ENCODE results near the gene MTOR.

MTOR gene

GRCh38 chr1:11279630-11280029 is 17.3 kb upstream of the MTOR start:
- no peak for DNase-seq

GRCh38 chr1:11279152-11279551 is 16.8 kb upstream of the MTOR start:
- no peak for DNase-seq

DNA sequence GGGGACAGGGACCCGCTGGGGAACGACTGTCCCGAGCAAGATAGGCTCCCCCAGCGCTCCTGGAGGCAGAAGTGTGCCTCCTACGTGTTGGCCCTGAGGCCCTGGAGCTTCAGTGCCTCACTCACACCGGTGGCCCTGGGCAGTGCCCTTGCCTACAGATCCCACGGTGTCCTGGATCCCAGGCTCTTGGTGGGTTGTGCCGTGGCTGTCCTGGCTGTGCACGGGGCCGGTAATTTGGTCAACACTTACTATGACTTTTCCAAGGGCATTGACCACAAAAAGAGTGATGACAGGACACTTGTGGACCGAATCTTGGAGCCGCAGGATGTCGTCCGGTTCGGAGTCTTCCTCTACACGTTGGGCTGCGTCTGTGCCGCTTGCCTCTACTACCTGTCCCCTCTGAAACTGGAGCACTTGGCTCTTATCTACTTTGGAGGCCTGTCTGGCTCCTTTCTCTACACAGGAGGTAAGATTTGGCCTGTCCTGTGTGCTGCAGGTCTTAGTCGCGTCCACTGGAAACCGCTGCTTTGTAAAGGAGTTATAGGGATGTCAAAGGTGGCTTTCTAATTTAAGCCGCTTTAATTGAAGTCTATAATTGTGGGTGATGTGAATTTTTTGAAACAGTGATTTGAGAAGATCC is 11.4 kb upstream of the MTOR start:
- no peak for DNase-seq

DNA sequence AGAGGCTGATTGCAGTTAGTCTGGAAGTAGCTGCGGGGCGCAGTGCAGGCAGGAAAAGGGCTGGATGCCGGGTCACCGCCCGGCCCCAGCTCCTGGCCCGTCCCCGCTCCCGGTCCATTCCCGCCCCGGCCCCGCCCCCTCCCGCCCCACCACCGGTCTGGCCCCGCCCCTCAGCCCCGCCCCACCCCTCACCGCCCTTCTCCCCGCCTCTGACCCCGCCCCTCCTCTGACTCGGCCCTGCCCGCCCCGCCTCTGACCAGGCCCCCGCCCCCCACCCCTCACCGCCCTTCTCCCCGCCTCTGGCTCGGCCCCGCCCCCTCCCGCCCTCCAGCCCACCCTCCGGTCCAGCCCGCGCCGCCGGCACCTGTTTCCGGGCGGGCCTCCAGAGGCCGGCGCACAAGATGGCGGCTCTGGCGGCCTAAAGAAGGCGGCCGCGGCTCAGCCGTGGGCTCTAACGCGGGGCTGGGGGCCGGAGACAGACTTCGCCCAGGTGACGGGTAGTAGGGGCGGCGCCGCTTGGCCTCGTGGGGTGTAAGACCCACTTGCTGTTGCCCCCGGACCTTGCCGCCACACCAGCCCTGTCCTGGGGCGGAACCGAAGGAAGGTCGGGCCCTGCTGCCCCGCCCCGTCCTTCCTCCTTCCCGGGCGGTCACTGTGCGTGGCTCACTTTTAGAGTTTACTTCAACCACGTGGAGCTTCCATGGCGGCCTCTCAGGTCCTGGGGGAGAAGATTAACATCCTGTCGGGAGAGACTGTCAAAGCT is 10.7 kb upstream of the MTOR start, which contains the start of gene UBIAD1:
UBIAD1 (plus strand) TSS at position 367 of the 763 bp plus-strand sequence; CDS start at position 701, 334 bp downstream.
- peak; percentile 95 for DNase-seq

GRCh38 chr1:11272544-11272831 is 10.1 kb upstream of the MTOR start:
- DNase-seq = no peak

GRCh38 chr1:11267350-11268337 is 5.3 kb upstream of the MTOR start:
- peak; percentile 23 for DNase-seq

GRCh38 chr1:11266268-11267074 is 4.1 kb upstream of the MTOR start:
- no peak for DNase-seq

- DNase-seq = no peak
Measured at GRCh38 chr1:11256299-11256698, 6.1 kb downstream of the MTOR start.

DNA sequence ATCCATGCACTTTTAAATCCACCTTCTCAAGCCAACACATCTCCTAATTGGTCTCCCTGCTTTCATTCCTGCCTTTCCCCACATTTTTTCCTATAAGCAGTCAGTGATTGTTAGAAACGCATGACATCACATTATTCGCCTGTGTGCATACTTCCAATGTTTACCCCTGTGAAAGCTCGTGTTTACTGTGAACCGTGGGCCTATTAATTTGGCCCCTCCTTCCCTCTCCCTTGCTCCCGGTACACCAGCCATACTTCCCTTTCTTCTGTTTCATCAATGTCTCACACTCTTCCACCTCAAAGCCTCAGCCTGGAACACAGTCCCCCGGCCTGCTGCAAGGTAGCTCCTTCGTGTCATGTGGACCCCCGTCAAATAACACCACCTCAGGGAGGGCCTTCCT is 9.1 kb downstream of the MTOR start:
- DNase-seq = no peak

- DNase-seq = no peak
Measured at GRCh38 chr1:11252538-11252937, 9.8 kb downstream of the MTOR start.

- no peak for DNase-seq
Measured at GRCh38 chr1:11248169-11248568, 14.2 kb downstream of the MTOR start.

- DNase-seq = no peak
Measured at GRCh38 chr1:11245904-11246719, 16.2 kb downstream of the MTOR start.

DNA sequence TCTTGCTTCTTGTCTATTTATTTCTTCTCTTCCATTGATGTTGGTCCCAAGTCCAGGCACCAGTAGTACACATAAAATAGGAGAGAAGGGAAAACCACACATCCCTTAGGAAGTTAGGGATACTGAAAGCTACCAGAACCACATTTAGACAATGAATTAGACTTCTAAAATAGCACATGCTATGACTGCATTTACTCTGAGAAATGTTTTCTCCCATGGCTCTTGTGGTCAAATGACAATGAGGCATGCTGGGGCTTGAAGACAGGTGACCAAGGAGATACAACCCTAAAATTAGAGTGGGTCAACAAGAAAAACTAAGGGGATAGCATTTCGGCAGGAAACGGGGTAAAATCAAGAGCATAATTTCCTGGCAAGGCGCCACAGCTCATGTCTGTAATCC is 17.1 kb downstream of the MTOR start:
- no peak for DNase-seq

DNA sequence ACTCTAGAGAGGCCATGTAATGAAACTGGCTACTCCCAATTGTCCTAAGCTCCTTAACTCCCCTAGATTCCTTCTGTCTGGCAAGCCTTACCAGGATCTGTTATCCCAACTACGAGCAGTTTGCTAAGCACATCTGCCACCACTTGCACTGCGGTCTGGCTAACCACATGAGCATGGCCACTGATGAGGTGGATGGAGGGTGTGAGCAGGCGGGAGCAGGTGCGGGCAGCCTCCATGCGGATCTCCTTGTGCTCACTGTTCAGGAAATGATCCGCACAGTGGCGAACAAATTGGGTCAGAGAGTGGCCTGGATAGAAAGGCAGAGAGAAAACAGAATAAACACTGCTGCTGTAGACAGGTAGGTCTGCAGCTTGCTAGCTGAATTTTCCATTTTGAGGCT is 24.0 kb downstream of the MTOR start:
- DNase-seq = no peak

- no peak for DNase-seq
Measured at GRCh38 chr1:11237356-11237755, 25.0 kb downstream of the MTOR start.

DNA sequence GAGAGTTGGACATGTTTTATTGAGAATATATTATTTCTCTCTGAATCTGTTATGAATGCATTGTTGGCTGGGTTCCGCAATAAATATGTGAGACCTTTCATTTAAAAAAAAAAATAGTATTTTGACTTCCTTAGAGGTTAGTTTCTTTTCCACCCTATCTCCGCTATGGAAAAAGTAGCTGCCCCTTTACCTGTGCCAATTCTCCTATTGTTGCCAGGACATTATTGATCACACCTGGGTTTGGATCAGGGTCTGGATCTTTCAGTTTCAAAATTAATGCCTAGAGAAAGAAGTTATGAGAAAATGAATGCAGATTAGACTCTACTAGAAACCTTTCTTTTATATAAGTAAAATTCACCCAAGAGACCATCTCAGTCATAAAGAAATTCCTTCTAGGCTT is 29.1 kb downstream of the MTOR start:
- no peak for DNase-seq

GRCh38 chr1:11229203-11229602 is 33.1 kb downstream of the MTOR start:
- no peak for DNase-seq

GRCh38 chr1:11227106-11228077 is 35.0 kb downstream of the MTOR start:
- no peak for DNase-seq

GRCh38 chr1:11216074-11216473 is 46.3 kb downstream of the MTOR start:
- no peak for DNase-seq

- no peak for DNase-seq
Measured at GRCh38 chr1:11215381-11216005, 46.9 kb downstream of the MTOR start.
